Measurements from ENCODE around the gene ANKS3.

GRCh38 chr16:4685292-4685691, 48.8 kb downstream of the ANKS3 start:
- TF ChIP-seq CTCF (IDR thresholded peaks at IDR 0.05), result no peak
- TF ChIP-seq EP300 (IDR thresholded peaks at IDR 0.05), result no peak
